RPMI8226 (cell line): ENCODE data around the gene TOR2A.

Experiments
- DNase-seq: peaks from one replicate; pipeline ENCODE4 v3.0.0-alpha.2; 2015

Gene TOR2A

DNA sequence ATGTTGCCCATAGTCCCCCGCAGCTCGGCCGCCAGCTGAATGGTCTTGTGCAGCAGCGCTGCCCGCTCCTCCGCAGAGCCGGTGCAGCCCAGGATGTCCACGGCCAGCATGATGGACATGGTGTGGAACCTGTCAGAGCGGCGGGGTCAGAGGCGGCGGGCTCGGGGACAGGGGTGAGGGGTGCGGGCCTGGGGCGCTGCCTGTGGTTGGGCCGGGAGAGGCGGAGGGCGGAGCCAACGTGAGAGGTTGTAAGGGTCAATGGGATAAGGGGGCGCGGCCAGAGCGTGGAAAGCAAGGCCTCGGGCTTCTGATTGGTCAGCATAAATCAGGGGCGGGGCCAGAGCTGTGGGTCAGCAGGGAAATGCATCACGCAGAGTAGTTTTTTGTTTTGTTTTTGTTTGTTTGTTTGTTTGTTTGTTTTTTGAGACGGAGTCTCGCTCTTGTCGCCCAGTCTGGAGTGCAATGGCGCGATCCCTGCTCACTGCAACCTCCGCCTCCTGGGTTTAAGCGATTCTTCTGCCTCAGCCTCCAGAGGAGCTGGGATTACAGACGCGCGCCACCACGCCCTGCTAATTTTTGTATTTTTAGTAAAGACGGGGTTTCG, 6.8 kb upstream of the TOR2A start:
- no peak for DNase-seq

- DNase-seq = no peak
These were observed 4.7 kb upstream of the TOR2A start for GRCh38 chr9:127739614-127740330.

GRCh38 chr9:127738666-127739065, 3.6 kb upstream of the TOR2A start:
- DNase-seq = no peak

- no peak for DNase-seq
These were observed 564 bp upstream of the TOR2A start for GRCh38 chr9:127735530-127736185.

DNA sequence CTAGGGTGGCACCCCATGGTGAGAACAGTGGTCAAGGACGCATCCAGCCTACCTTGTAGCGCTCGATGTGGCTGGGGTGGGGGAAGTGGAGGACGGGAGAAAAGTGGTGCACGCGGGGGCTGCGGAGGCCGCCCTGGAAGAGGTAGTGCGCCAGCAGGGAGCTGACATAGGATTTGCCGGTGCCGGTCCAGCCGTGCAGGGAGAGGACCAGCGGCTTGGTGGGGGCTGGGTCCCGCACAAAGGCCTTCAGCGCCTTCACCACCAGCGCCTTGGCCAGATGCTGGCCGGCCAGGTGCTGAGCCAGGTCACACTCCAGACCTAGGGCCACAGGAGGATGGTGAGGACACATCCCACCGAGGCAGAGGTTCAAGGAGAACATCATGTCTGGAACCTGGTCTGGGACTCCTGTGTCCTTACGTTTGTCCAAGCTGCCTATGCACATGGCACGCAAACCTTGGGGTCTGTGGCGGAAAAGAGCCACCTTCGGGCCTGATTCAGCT, 797 bp downstream of the TOR2A start:
- no peak for DNase-seq

- no peak for DNase-seq
These were observed 1.5 kb downstream of the TOR2A start for GRCh38 chr9:127733614-127734013.

DNA sequence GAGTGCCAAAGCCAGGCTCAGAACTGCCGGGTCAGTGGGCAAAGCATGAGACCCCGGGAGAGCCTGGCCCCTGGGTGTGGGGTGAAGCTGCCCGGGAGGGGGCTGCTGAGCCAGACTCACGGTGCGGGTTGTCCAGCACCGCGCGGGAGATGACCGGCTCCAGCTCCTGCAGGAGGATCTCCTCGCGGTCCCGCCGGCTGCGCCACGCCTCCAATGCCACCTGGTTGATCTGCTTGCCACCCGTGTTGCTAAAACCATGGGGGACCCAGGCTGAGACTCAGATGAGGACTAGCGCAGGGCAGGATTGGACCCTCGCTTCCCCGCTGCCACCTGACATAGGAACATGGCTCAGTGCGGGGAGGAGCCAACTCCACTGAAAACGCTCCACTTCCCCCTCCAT, 2.6 kb downstream of the TOR2A start:
- no peak for DNase-seq

GRCh38 chr9:127731938-127732337, 3.2 kb downstream of the TOR2A start:
- no peak for DNase-seq

DNA sequence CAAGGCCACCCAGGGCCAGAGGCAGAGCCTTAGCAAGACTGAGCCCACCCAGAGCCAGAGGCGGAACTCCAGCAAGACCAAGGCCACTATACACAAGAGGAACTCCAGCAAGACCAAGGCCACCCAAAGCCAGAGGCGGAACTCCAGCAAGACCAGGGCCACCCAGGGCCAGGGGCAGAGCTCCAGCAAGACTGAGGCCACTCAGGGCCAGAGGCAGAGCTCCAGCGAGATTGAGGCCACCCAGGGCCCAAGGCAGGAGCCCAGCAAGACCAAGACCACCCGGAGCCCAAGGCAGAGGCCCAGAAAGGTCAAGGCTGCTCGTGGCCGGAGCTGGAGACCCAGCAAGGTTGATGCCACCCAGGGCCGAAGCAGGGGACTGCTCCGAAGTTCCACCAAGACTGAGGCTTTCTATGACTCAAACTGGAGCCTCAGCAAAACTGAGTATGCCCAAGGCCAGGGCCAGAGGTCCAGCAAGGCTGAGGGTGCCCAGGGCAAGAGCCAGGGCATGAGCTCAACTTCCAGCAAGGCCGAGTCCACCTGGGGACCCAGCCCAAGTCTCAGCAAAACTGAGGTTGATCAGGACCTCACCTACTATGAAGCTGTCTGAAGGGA, 4.2 kb downstream of the TOR2A start:
- DNase-seq = no peak

- DNase-seq = no peak
These were observed 4.8 kb downstream of the TOR2A start for GRCh38 chr9:127730262-127730661.

DNA sequence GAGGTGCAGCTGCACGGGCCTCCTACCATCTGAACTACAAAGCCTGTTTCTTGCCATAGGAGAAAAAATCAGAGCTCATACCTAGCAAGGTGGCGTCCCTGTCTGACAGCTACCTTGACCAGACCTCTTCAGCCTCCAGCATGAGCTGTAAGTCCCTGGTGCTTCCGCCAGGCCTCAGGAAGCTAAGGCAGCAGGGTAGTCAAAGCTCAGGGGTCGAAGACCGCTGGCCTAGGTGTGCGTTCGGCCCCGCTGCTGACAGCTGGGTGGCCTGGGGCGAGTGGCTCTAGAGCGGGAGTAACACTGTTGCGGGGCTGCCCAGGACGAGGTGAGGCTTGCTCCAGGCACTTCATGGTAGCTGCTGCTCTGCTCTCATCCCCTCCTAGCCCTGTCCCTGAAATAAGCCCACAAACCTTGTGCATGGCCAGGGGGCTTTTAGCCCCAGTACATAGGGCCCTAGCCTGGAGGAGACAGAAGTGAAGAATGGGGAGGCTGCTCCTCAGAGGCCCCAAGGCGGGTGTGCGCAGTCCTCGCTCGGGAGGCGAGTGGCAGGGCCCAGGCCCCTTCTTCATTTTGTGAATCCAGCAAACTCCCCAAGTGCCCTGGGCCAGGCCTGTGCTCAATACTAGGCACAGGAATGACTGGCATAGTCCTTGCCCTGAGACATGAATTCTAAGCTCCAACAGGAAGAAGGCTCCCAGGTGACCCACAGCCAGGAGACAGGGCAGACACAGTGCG, 5.4 kb downstream of the TOR2A start:
- no peak for DNase-seq

DNA sequence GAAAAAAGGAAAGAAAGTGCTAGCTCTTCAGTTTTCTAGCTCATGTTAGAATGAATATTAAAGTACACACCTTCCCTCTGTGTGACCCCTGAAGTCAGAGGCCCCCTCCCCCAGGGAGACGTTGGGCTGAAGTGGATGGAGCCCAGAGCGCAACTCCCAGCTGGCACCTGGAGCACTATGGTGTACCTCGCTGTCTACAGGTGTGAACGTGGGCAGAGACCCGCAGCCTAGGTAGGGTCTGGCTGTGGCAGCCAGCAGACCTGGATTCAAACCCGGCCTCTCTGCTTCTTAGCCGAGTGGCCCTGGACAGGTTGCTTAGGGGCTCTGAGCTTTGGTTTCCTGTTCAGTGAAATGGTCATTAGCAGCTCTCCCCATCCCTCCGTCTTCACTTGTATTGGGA, 6.3 kb downstream of the TOR2A start:
- no peak for DNase-seq

DNA sequence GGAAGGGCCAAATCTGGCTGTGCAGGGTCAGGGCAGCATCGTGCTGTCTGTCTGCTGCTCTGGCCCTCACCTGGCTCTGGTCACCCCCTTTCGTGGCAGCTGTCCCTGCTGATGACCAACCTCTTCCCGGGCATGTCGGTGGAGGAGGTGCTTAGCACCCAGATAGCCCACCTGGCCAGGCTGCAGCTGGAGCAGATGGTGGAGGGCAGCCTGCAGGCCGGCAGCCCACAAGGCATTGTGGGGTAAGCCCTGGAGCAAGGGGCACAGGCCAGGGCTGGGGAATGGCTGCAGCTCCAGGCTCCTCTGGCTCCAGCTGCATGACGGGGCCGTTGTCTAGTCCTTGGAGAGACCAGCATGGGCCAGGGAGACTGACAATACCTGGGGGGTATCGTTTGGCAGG, 8.2 kb downstream of the TOR2A start:
- DNase-seq = no peak

DNA sequence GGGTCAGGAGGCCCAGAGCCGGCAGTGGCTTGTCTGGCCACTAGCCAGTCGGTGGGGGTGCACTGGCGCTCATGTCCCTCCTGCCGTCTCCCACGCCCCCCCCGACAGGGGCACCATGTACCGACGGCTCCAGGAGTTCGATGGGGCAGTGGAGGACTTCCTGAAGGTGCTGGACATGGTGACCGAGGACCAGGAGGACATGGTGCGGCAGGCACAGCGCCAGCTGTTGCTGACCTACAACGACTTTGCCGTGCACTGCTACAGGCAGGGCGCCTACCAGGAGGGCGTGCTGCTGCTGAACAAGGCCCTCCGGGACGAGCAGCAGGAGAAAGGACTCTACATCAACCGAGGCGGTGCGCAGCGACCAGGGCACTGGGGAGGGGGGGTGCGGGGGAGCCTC, 11.1 kb downstream of the TOR2A start:
- no peak for DNase-seq

GRCh38 chr9:127723444-127723843, 11.7 kb downstream of the TOR2A start:
- DNase-seq = no peak

DNA sequence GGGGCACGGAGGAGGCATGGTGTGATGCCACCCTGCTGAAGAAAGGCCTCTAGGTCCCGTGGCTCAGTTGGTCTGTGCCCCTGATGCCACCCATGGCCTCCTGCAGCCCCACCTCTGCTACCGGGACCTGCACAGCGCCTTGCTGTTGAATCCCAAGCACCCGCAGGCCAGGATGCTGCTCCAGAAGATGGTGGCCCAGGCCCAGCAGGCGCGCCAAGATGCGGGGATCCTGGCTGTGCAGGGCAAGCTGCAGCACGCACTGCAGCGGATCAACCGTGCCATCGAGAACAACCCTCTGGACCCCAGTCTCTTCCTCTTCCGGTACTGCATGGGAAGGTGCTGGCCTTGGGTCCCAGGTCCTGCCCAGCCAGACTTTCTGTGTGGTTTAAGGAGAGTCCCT, 12.1 kb downstream of the TOR2A start:
- no peak for DNase-seq

DNA sequence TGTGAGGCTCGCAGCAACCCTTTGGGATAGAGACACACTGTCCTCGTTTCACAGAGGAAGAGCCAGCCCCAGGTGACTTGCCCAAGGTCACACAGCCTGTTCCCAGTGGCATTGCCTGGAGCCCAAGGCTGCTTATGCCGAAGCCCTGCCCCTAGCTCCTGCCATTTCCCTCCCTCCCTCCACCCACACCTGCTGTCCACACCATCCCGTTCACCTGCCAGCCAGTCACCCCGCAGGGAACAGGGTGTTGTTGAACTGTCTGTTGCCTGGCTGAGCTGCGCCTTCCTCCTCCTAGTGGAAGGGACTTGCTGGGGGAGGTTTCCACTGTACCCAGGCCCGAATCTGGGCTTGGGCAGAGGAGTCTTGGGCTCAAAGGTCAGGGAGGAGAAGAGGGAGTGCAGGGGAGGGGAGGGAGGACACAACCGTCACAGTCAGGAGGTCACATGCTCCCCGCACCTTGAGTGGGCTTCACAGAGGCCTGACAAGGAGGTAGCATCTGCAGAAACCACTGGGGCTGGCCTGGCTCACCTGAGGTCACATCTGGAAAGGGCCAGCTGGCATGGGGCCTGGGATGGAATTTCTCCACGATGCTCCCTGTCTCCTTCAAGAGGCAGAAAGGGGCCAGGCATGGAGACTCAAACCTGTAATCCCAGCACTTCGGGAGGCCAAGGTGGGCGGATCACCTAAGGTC, 12.9 kb downstream of the TOR2A start:
- DNase-seq = no peak

DNA sequence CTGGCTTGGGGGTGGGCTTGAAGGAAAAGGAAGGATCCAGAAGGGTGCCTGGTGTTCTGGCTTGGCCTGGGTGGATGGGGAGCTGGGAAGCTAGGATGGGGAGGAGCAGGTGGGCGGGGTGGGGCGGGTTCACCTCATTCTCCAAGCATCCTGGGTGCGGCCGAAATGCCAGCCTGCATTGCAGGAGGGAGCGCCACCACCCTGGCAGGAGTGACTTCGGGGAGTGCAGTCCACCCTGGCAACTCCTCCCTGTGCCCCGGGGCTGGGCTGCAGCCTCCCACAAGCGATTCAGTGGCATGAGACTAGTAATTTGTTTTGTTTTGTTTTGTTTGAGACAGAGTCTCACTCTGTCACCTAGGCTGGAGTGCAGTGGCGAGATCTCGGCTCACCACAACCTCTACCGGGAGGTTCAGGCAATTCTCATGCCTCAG, 13.7 kb downstream of the TOR2A start:
- DNase-seq = no peak

DNA sequence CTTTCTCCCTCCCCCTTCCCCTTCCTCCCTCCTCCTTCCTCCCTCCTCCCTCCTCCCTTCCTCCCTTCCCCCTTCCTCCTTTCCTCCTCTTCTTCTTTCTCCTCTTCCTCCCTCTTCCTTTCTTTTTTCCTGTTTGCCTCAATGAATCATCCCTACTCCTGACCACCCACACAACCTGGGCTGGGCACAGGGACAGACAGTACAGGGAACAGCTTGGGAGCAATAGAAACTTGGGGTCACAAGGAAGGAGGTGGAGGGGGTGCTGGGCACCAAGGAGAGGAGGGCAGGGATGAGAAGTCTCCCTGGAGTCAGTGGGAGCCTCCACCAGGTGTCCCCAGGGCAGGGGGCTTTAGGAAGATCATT, 14.2 kb downstream of the TOR2A start:
- DNase-seq = no peak

GRCh38 chr9:127720031-127720864, 14.8 kb downstream of the TOR2A start:
- no peak for DNase-seq

DNA sequence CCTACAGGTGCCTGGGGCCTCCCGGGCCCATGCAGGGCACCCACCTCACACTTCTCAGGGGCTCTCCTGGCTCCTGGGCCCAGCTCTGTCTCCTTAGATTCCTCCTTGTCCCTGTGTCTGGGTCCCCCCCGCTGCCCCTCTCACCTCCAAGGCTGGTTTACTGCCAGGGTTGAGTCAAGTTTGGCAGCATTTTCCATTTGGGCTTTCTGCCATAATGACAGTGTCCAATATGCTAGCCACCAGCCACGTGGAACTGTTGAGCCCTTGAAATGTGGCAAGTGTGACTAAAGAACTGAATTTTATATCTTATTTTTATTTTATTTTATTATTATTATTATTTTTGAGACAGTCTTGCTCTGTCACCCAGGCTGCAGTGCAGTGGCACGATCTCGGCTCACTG, 17.3 kb downstream of the TOR2A start:
- DNase-seq = no peak

- DNase-seq = no peak
These were observed 18.7 kb downstream of the TOR2A start for GRCh38 chr9:127716412-127716811.
